HL-60 (cell line): Measurements from ENCODE around the gene CALB2.

Source experiments
- DNase-seq, 2 experiments: peaks; one replicate each; pipeline ENCODE4 v3.0.0-alpha.2; 2010 to 2020; ENCODE audit warnings: low read depth in 1 of 2, low spot score in 1 of 2
- H3K27ac ChIP-seq: fragments of 250-450 bp; sonication (Bioruptor Pico); replicated peaks from 2 replicates; pipeline ENCODE4 v1.5.1; 2020; ENCODE audit warnings: mild to moderate bottlenecking, moderate library complexity
- H3K27me3 ChIP-seq: fragments of 250-450 bp; sonication (Bioruptor Pico); 2 replicates; pipeline ENCODE4 v1.5.1; 2021; ENCODE audit warnings: mild to moderate bottlenecking, moderate library complexity; ENCODE audit not compliant: insufficient read depth, poor library complexity, severe bottlenecking
- H3K4me3 ChIP-seq: replicated peaks from 2 replicates; pipeline ENCODE4 v1.5.1; 2011; ENCODE audit warnings: mild to moderate bottlenecking, control low read depth, low read length; ENCODE audit not compliant: insufficient read depth
- GABPA ChIP-seq: IDR thresholded peaks from 2 replicates; pipeline ENCODE4 v1.6.1; 2012; ENCODE audit warnings: low read depth
- POLR2AphosphoS5 ChIP-seq: IDR thresholded peaks from 2 replicates; pipeline ENCODE4 v1.6.1; 2012; ENCODE audit warnings: low read depth
- SPI1 ChIP-seq: IDR thresholded peaks from 2 replicates; pipeline ENCODE4 v1.6.1; 2012; ENCODE audit warnings: low read depth, mild to moderate bottlenecking, borderline replicate concordance
- TF ChIP-seq, protein P1 (sequence below): IDR thresholded peaks from one replicate; pipeline ENCODE4 v1.5.1; 2011; ENCODE audit warnings: low read length, control low read depth, inconsistent platforms; ENCODE audit not compliant: insufficient read depth
- TF ChIP-seq, protein P2 (sequence below): IDR thresholded peaks from 2 replicates; pipeline ENCODE4 v1.6.1; 2012; ENCODE audit warnings: low read depth; ENCODE audit not compliant: insufficient replicate concordance

The CALB2 gene

DNA sequence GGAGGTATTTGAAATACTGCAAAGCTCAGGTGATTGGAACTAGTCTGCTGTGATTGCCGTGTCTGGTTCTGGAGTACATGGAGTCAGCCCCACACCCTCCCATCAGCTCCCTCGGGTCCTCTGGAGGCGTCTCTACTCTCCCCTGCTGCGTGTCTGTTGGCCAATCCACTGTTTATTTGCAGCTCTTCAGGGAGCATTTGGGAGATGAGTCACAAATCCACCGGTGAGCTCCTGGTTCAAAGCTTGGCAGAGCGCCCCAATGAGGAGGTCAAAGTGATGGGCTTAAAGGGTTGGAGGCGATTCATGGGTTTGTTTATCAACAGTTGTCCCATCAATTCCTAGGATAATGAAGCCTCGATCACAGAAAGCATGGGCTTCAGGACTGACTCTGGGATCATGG is 14.6 kb downstream of the CALB2 start:
- H3K27ac ChIP-seq: no peak overlapping the region
- no peaks in the 10 kb centered on the region for H3K27me3 ChIP-seq
- TF ChIP-seq POLR2AphosphoS5: no peak
- TF ChIP-seq, protein P1, sequence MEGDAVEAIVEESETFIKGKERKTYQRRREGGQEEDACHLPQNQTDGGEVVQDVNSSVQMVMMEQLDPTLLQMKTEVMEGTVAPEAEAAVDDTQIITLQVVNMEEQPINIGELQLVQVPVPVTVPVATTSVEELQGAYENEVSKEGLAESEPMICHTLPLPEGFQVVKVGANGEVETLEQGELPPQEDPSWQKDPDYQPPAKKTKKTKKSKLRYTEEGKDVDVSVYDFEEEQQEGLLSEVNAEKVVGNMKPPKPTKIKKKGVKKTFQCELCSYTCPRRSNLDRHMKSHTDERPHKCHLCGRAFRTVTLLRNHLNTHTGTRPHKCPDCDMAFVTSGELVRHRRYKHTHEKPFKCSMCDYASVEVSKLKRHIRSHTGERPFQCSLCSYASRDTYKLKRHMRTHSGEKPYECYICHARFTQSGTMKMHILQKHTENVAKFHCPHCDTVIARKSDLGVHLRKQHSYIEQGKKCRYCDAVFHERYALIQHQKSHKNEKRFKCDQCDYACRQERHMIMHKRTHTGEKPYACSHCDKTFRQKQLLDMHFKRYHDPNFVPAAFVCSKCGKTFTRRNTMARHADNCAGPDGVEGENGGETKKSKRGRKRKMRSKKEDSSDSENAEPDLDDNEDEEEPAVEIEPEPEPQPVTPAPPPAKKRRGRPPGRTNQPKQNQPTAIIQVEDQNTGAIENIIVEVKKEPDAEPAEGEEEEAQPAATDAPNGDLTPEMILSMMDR: no peak
- TF ChIP-seq SPI1: no peak
- TF ChIP-seq, protein P2, sequence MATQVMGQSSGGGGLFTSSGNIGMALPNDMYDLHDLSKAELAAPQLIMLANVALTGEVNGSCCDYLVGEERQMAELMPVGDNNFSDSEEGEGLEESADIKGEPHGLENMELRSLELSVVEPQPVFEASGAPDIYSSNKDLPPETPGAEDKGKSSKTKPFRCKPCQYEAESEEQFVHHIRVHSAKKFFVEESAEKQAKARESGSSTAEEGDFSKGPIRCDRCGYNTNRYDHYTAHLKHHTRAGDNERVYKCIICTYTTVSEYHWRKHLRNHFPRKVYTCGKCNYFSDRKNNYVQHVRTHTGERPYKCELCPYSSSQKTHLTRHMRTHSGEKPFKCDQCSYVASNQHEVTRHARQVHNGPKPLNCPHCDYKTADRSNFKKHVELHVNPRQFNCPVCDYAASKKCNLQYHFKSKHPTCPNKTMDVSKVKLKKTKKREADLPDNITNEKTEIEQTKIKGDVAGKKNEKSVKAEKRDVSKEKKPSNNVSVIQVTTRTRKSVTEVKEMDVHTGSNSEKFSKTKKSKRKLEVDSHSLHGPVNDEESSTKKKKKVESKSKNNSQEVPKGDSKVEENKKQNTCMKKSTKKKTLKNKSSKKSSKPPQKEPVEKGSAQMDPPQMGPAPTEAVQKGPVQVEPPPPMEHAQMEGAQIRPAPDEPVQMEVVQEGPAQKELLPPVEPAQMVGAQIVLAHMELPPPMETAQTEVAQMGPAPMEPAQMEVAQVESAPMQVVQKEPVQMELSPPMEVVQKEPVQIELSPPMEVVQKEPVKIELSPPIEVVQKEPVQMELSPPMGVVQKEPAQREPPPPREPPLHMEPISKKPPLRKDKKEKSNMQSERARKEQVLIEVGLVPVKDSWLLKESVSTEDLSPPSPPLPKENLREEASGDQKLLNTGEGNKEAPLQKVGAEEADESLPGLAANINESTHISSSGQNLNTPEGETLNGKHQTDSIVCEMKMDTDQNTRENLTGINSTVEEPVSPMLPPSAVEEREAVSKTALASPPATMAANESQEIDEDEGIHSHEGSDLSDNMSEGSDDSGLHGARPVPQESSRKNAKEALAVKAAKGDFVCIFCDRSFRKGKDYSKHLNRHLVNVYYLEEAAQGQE: no peak
- TF ChIP-seq GABPA: no peak
- H3K4me3 ChIP-seq: no peak overlapping the region
- no peak for DNase-seq

DNA sequence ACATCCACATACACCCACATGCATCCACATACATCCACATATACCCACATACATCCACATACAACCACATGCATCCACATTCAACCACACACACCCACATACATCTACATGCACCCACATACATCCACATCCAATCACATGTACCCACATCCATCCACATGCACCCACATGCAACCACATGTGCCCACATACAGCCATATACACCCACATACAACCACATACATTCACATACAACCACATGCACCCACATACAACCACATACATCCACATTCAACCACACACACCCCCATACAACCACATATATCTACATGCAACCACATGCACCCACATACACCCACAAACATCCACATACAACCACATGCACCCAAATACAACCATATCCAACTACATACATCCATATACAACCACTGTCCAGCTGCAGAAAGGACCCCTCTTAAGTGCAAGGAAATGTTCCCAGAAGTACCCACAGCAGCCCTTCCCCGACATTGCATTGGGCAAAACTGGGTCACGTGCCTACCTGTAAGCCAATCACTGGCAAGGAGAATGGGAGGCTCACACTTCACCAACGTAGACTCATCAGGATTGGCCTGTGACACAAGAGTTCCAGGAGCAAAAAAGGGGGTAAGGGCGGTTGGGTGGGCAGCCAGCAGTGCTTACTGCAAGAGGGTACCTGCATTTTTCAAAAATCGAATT is 18.1 kb downstream of the CALB2 start:
- H3K27me3 ChIP-seq: peaks cover 2% of the 10 kb centered on the region
- no peak overlapping the region for H3K27ac ChIP-seq
- TF ChIP-seq POLR2AphosphoS5 (no peak), GABPA (no peak), SPI1 (no peak)
- TF ChIP-seq, protein P1: no peak
- TF ChIP-seq, protein P2: no peak
- H3K4me3 ChIP-seq: no peak overlapping the region
- no peak for DNase-seq

DNA sequence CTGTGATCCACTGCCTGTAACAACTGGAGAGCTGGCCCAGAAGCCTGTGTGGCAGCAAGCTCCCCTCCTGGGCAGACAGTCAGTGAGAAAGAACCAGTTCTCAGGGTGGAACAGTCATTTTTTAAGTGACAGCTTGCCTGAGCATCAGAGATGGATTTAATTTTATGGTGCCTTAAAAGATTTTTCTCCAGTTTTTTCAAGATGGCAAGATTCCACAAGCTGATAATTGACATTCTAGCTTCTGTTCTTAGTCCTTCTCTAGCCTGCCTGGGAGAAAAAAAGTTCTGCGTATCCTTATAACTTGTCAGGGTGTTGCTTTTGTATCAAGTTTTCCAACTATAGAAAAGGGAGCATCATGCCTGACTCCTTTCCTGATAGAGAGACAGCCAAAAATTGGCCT is 21.2 kb downstream of the CALB2 start:
- no peak for DNase-seq
- Histone ChIP-seq H3K4me3 (no peak overlapping the region), H3K27ac (no peak overlapping the region), H3K27me3 (peaks cover 2% of the 10 kb centered on the region)
- TF ChIP-seq, protein P2: no peak
- no peak for TF ChIP-seq GABPA

DNA sequence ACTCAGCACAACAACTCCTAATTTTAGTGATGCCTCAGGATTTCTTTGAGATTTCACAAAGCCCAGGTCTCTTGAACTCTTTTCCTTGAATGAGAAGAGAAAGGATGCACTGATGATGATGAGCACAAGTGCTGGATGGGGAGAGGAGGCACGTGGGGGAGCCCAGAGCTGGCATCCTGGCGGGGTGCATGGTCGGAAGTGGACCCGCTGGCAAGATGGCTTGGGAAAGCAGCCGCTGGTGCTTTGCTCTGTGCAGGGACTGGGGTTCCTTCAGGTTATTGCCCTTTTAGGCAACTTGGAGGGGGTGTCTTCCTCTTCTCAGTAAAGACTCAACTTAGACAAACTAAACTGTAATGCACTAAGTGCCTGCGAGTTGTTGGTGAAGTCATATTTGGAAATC is 22.3 kb downstream of the CALB2 start:
- no peak for TF ChIP-seq POLR2AphosphoS5
- no peak for TF ChIP-seq SPI1
- TF ChIP-seq, protein P2: no peak
- no peak for TF ChIP-seq GABPA
- TF ChIP-seq, protein P1: no peak
- DNase-seq: no peak
- Histone ChIP-seq H3K4me3 (no peak overlapping the region), H3K27me3 (peaks cover 2% of the 10 kb centered on the region), H3K27ac (no peak overlapping the region)
